ENCODE measurements around the gene PTBP2.

PTBP2 gene

GRCh38 chr1:96721416-96722160, at the start of gene PTBP2:
TSS of gene PTBP2 (plus strand) at chr1:96721784. CDS start at chr1:96721865, 81 bp downstream.
- DNase-seq (ENCODE audit: extremely low spot score, insufficient read length, low read depth) (peak; percentile 77), FAIRE-seq (peak; percentile 82)

- FAIRE-seq (no peak), DNase-seq (ENCODE audit: extremely low spot score, insufficient read length, low read depth) (no peak)
Measured at GRCh38 chr1:96674915-96675314, 46.7 kb upstream of the PTBP2 start.

GRCh38 chr1:96682056-96682455, 39.5 kb upstream of the PTBP2 start:
- no peak for FAIRE-seq
- DNase-seq (ENCODE audit: extremely low spot score, insufficient read length, low read depth), result no peak

GRCh38 chr1:96683931-96684330, 37.7 kb upstream of the PTBP2 start:
- DNase-seq (ENCODE audit: extremely low spot score, insufficient read length, low read depth), result no peak
- FAIRE-seq, result no peak

GRCh38 chr1:96684744-96685143, 36.8 kb upstream of the PTBP2 start:
- DNase-seq (ENCODE audit: extremely low spot score, insufficient read length, low read depth) (no peak), FAIRE-seq (no peak)

- no peak for FAIRE-seq
- no peak for DNase-seq (ENCODE audit: extremely low spot score, insufficient read length, low read depth)
Measured at GRCh38 chr1:96688767-96689166, 32.8 kb upstream of the PTBP2 start.

GRCh38 chr1:96695954-96696353, 25.6 kb upstream of the PTBP2 start:
- no peak for FAIRE-seq
- DNase-seq (ENCODE audit: extremely low spot score, insufficient read length, low read depth), result no peak

GRCh38 chr1:96698342-96698983, 23.1 kb upstream of the PTBP2 start:
- no peak for FAIRE-seq
- DNase-seq (ENCODE audit: extremely low spot score, insufficient read length, low read depth), result no peak

GRCh38 chr1:96703186-96703585, 18.4 kb upstream of the PTBP2 start:
- DNase-seq (ENCODE audit: extremely low spot score, insufficient read length, low read depth) (no peak), FAIRE-seq (no peak)

- FAIRE-seq, result no peak
- DNase-seq (ENCODE audit: extremely low spot score, insufficient read length, low read depth), result no peak
Measured at GRCh38 chr1:96707023-96707422, 14.6 kb upstream of the PTBP2 start.

GRCh38 chr1:96708482-96708881, 13.1 kb upstream of the PTBP2 start:
- DNase-seq (ENCODE audit: extremely low spot score, insufficient read length, low read depth) (no peak), FAIRE-seq (no peak)

- DNase-seq (ENCODE audit: extremely low spot score, insufficient read length, low read depth) (no peak), FAIRE-seq (no peak)
Measured at GRCh38 chr1:96710708-96711477, 10.7 kb upstream of the PTBP2 start.

- DNase-seq (ENCODE audit: extremely low spot score, insufficient read length, low read depth) (no peak), FAIRE-seq (no peak)
Measured at GRCh38 chr1:96713649-96714048, 7.9 kb upstream of the PTBP2 start.

- no peak for FAIRE-seq
- DNase-seq (ENCODE audit: extremely low spot score, insufficient read length, low read depth), result no peak
Measured at GRCh38 chr1:96714881-96715280, 6.7 kb upstream of the PTBP2 start.

- FAIRE-seq (no peak), DNase-seq (ENCODE audit: extremely low spot score, insufficient read length, low read depth) (no peak)
Measured at GRCh38 chr1:96715482-96715881, 6.1 kb upstream of the PTBP2 start.

- no peak for FAIRE-seq
- no peak for DNase-seq (ENCODE audit: extremely low spot score, insufficient read length, low read depth)
Measured at GRCh38 chr1:96721053-96721415, 550 bp upstream of the PTBP2 start.

GRCh38 chr1:96722161-96722922, 758 bp downstream of the PTBP2 start:
- peak; percentile 12 for DNase-seq (ENCODE audit: extremely low spot score, insufficient read length, low read depth)
- FAIRE-seq, result peak; percentile 26

- DNase-seq (ENCODE audit: extremely low spot score, insufficient read length, low read depth) (no peak), FAIRE-seq (no peak)
Measured at GRCh38 chr1:96722958-96723357, 1.4 kb downstream of the PTBP2 start.

- DNase-seq (ENCODE audit: extremely low spot score, insufficient read length, low read depth) (no peak), FAIRE-seq (no peak)
Measured at GRCh38 chr1:96723377-96723776, 1.8 kb downstream of the PTBP2 start.

- DNase-seq (ENCODE audit: extremely low spot score, insufficient read length, low read depth) (no peak), FAIRE-seq (no peak)
Measured at GRCh38 chr1:96723936-96724335, 2.4 kb downstream of the PTBP2 start.

Data from GM18507 (cell line).